ENCODE data around the gene ROR2. TPM values are rescaled to one million over a fixed set of nuclear protein-coding genes. Genes with fewer than 3 reads are reported as not detected.

ROR2 gene
- total RNA-seq, 2 donors from 2014 or later = 37.2 to 43.9 TPM

- Histone ChIP-seq H3K9me3 (no peaks in the 10 kb centered on the region), H3K27me3 (replicated peaks; ENCODE audit: insufficient read depth) (no peaks in the 10 kb centered on the region), H3K36me3 (no peaks in the 10 kb centered on the region), H3K4me3 (no peak overlapping the region), H3K27ac (no peak overlapping the region), H3K4me1 (replicated peaks) (peaks cover 3% of the 10 kb centered on the region)
- 89% methylated on average over 5 of the region's 5 CpGs for WGBS
- no peak for DNase-seq (ENCODE audit: low spot score)
- TF ChIP-seq POLR2AphosphoS5 (IDR thresholded peaks at IDR 0.05) = no peak
- TF ChIP-seq POLR2A (IDR thresholded peaks at IDR 0.05) = no peak
- TF ChIP-seq CTCF (IDR thresholded peaks at IDR 0.05) = no peak
- intact Hi-C loops (cut with DNase I) = loop anchor here (5.0 kb wide), 1 partner anchor 811 kb away; no protein-coding TSS in a partner anchor
Observed at GRCh38 chr9:91727972-91728371, 222.1 kb downstream of the ROR2 start.

GRCh38 chr9:91727316-91727861, 222.6 kb downstream of the ROR2 start:
- no peaks in the 10 kb centered on the region for H3K36me3 ChIP-seq
- intact Hi-C loops (cut with DNase I) = loop anchor here (5.0 kb wide), 1 partner anchor 810 kb away; no protein-coding TSS in a partner anchor
- H3K27ac ChIP-seq = no peak overlapping the region
- H3K4me3 ChIP-seq = no peak overlapping the region
- no peaks in the 10 kb centered on the region for H3K27me3 ChIP-seq (replicated peaks; ENCODE audit: insufficient read depth)
- TF ChIP-seq POLR2AphosphoS5 (IDR thresholded peaks at IDR 0.05) (no peak), CTCF (IDR thresholded peaks at IDR 0.05) (peak in 3 of 4 experiments; percentile 47 to 55 (median 47)), POLR2A (IDR thresholded peaks at IDR 0.05) (no peak)
- H3K4me1 ChIP-seq (replicated peaks) = peaks cover 3% of the 10 kb centered on the region
- WGBS = 77% methylated on average over 7 of the region's 7 CpGs
- no peak for DNase-seq (ENCODE audit: low spot score)
- H3K9me3 ChIP-seq = no peaks in the 10 kb centered on the region

GRCh38 chr9:91726406-91727100, 223.5 kb downstream of the ROR2 start:
- Histone ChIP-seq H3K27ac (no peak overlapping the region), H3K36me3 (no peaks in the 10 kb centered on the region), H3K27me3 (replicated peaks; ENCODE audit: insufficient read depth) (no peaks in the 10 kb centered on the region), H3K4me1 (replicated peaks) (peaks cover 3% of the 10 kb centered on the region), H3K9me3 (no peaks in the 10 kb centered on the region), H3K4me3 (no peak overlapping the region)
- 90% methylated on average over 19 of the region's 19 CpGs for WGBS
- TF ChIP-seq POLR2A (IDR thresholded peaks at IDR 0.05) (no peak), POLR2AphosphoS5 (IDR thresholded peaks at IDR 0.05) (no peak), CTCF (IDR thresholded peaks at IDR 0.05) (no peak)
- intact Hi-C loops (cut with DNase I) = loop anchor here (5.0 kb wide), 1 partner anchor 809 kb away; no protein-coding TSS in a partner anchor
- DNase-seq (ENCODE audit: low spot score) = no peak

- Histone ChIP-seq H3K36me3 (no peaks in the 10 kb centered on the region), H3K4me3 (no peak overlapping the region), H3K9me3 (no peaks in the 10 kb centered on the region), H3K27me3 (replicated peaks; ENCODE audit: insufficient read depth) (no peaks in the 10 kb centered on the region), H3K27ac (no peak overlapping the region), H3K4me1 (replicated peaks) (peaks cover 3% of the 10 kb centered on the region)
- no peak for DNase-seq (ENCODE audit: low spot score)
- WGBS = 90% methylated on average over 7 of the region's 7 CpGs
- intact Hi-C loops (cut with DNase I) = loop anchor here (5.0 kb wide), 1 partner anchor 808 kb away; no protein-coding TSS in a partner anchor
- TF ChIP-seq POLR2A (IDR thresholded peaks at IDR 0.05) = no peak
- no peak for TF ChIP-seq CTCF (IDR thresholded peaks at IDR 0.05)
- TF ChIP-seq POLR2AphosphoS5 (IDR thresholded peaks at IDR 0.05) = no peak
Observed at GRCh38 chr9:91725651-91726050, 224.4 kb downstream of the ROR2 start.
